Adrenal gland (tissue), 12 donors: ENCODE measurements around the gene MFAP5. TPM values are rescaled to one million over a fixed set of nuclear protein-coding genes. Genes with fewer than 3 reads are reported as not detected.
"Not testable (repeated sequence)": the region's sequence is repeated elsewhere in the genome, so short reads cannot be mapped to it uniquely, and the experiment has no call there.

ENCODE experiments used
- DNase-seq, 7 donors: peaks; one replicate each; pipeline ENCODE4 v3.0.0-alpha.2; 2019 to 2020
- H3K27ac ChIP-seq, 5 donors: fragments of 200-600 bp; sonication (generic) in 4 of 5; 1 replicate in 3 of 5; 2 replicates in 2 of 5; pipeline versions ENCODE4 v1.5.1 to v1.8.0; 2016 to 2020; ENCODE audit warnings: mild to moderate bottlenecking in 1 of 5
- H3K27me3 ChIP-seq: fragments of 200-600 bp; 2 replicates; pipeline ENCODE4 v1.8.0; 2021
- H3K36me3 ChIP-seq, 2 donors: fragments of 200-600 bp; replicated peaks in 1 of 2; 1 replicate in 1 of 2; 2 replicates in 1 of 2; pipeline versions ENCODE4 v1.5.1 to v1.8.0; 2018 to 2022
- H3K4me1 ChIP-seq, 2 donors: fragments of 200-600 bp; replicated peaks in 1 of 2; 1 replicate in 1 of 2; 2 replicates in 1 of 2; pipeline versions ENCODE4 v1.5.1 to v1.8.0; 2018 to 2021
- H3K4me3 ChIP-seq, 4 donors: fragments of 200-600 bp; sonication (generic) in 3 of 4; one replicate each; pipeline ENCODE4 v1.5.1; 2016 to 2018
- H3K9me3 ChIP-seq, 3 donors: fragments of 200-600 bp; sonication (generic) in 1 of 3; replicated peaks in 1 of 3; 1 replicate in 2 of 3; 2 replicates in 1 of 3; pipeline versions ENCODE4 v1.5.1 to v1.8.0; 2016 to 2021
- POLR2A ChIP-seq, 2 donors: fragments of 450-650 bp; IDR thresholded peaks; one replicate each; pipeline ENCODE4 v1.6.1; 2017; ENCODE audit warnings: antibody characterized with exemption in 2 of 2, mild to moderate bottlenecking in 2 of 2, moderate library complexity in 1 of 2
- WGBS, 4 donors: extraction: QIAGEN DNeasy Blood & Tissue Kit in 2 of 4; methylation state at CpG; one replicate each; pipeline versions ENCODE4 v1.1.5 to v1.1.7; 2013 to 2017; 5-methylcytosine and 5-hydroxymethylcytosine counted together
- intact Hi-C, 2 donors: fragments of 100-400 bp; cut with DNase I; formaldehyde crosslinking; loops; one replicate each; pipeline versions ENCODE4 v1.14.1 to v1.15.0; 2022 to 2023
- polyA plus RNA-seq, 3 donors: library from polyadenylated mRNA; stranded (reverse); fragments of 200-250 nt in 2 of 3; fragments of 350-450 nt in 1 of 3; fragmentation: Illumina TruSeq in 1 of 3; extraction: RNeasy Lipid Tissue Mini Kit (QIAGEN cat#74804) in 1 of 3; gene quantifications; one replicate each; pipeline ENCODE4 v1.2.3, GENCODE V29; 2013 to 2014
- total RNA-seq, 9 donors: library from RNA; depleted of rRNA in 4 of 9; stranded (reverse); fragments of >200 nt in 4 of 9; fragments of 120-200 nt in 1 of 9; fragmentation: NEBNext Ultra II Directional in 1 of 9; extraction: Animal tissue kit (Norgen Biotek cat#: 25700) in 1 of 9; gene quantifications; one replicate each; pipeline versions ENCODE4 v1.1.0 to v1.2.4, GENCODE V29; 2013 to 2023
- TF ChIP-seq, protein P1 (sequence below), 6 experiments: fragments of 450-650 bp in 4 of 6; fragments of 200-600 bp in 2 of 6; sonication (generic) in 1 of 6; IDR thresholded peaks; 1 replicate in 5 of 6; 2 replicates in 1 of 6; pipeline versions ENCODE4 v1.5.1 to v1.8.0; 2016 to 2021; ENCODE audit warnings: antibody characterized with exemption in 6 of 6, mild to moderate bottlenecking in 2 of 6, moderate library complexity in 1 of 6
- donor health status: healthy with polysubstance abuse.
- donor health status: Bipolar disorder and iron deficiency.
- donor health status: DM: yes; HTN: yes; CAD: no.
- donor health status: DM: no; HTN: no; CAD: no.
- donor health status: DM: no; HTN: no; CAD: no.
- donor health status: DM: yes; HTN: yes; CAD: no.

The MFAP5 gene
- total and polyA plus RNA-seq, 12 donors: 0.68 to 65.3 (median 16.2) TPM

DNA sequence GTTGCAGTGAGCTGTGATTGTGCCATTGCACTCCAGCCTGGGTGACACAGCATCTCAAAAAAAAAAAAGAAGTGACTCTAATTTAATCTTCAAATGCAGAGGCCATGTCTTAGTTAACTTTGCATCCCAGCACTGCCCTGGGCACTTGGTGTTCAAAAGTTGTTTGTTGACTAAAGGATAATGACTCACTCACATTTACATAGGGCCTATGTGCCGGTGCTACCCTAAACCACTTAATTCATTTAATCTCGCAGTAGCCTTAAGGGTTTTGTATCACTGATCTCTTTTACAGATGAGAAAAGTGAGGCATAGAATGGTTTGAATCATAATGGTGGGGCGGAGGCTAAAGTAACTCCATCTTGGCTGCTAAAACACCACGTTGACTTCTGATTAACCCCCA, 23.7 kb downstream of the MFAP5 start:
- H3K27ac ChIP-seq: no peak overlapping the region
- no peaks in the 10 kb centered on the region for H3K36me3 ChIP-seq
- TF ChIP-seq, protein P1, sequence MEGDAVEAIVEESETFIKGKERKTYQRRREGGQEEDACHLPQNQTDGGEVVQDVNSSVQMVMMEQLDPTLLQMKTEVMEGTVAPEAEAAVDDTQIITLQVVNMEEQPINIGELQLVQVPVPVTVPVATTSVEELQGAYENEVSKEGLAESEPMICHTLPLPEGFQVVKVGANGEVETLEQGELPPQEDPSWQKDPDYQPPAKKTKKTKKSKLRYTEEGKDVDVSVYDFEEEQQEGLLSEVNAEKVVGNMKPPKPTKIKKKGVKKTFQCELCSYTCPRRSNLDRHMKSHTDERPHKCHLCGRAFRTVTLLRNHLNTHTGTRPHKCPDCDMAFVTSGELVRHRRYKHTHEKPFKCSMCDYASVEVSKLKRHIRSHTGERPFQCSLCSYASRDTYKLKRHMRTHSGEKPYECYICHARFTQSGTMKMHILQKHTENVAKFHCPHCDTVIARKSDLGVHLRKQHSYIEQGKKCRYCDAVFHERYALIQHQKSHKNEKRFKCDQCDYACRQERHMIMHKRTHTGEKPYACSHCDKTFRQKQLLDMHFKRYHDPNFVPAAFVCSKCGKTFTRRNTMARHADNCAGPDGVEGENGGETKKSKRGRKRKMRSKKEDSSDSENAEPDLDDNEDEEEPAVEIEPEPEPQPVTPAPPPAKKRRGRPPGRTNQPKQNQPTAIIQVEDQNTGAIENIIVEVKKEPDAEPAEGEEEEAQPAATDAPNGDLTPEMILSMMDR (IDR thresholded peaks at IDR 0.05): no peak
- no peak for TF ChIP-seq POLR2A (IDR thresholded peaks at IDR 0.05)
- intact Hi-C loops: no loop called here
- no peaks in the 10 kb centered on the region for H3K4me1 ChIP-seq
- 70 to 84% (median 76%) methylated on average over 4 of the region's 4 CpGs for WGBS, 4 donors
- H3K27me3 ChIP-seq: no peaks in the 10 kb centered on the region
- no peaks in the 10 kb centered on the region for H3K9me3 ChIP-seq
- no peak for DNase-seq
- no peak overlapping the region for H3K4me3 ChIP-seq

DNA sequence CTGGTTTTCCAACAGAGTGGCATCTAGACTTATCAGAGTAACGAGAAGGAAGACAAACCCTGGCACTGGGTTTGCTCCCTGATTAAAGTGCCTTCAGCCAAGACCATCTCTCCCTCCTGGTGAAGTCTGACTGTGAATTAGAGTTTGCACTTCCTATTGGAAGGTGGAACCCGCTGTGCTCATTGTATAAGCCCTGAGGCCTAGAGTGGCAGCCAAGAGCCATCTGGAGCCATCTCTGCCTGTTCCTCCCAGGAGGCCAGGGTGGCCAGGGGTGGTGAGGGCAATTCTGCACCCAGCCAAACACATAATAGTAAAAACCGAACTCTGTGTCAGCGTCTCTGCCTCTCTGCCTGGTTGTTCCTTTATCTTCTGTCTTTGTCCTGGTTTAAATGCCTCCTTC, 25.0 kb downstream of the MFAP5 start:
- DNase-seq: no peak
- Histone ChIP-seq H3K4me3 (no peak overlapping the region), H3K27ac (no peak overlapping the region), H3K4me1 (no peaks in the 10 kb centered on the region), H3K9me3 (no peaks in the 10 kb centered on the region), H3K36me3 (no peaks in the 10 kb centered on the region), H3K27me3 (no peaks in the 10 kb centered on the region)
- TF ChIP-seq POLR2A (IDR thresholded peaks at IDR 0.05): no peak
- TF ChIP-seq, protein P1 (IDR thresholded peaks at IDR 0.05): no peak
- WGBS, 4 donors: 69 to 94% (median 83%) methylated on average over 4 of the region's 4 CpGs
- intact Hi-C loops: no loop called here

DNA sequence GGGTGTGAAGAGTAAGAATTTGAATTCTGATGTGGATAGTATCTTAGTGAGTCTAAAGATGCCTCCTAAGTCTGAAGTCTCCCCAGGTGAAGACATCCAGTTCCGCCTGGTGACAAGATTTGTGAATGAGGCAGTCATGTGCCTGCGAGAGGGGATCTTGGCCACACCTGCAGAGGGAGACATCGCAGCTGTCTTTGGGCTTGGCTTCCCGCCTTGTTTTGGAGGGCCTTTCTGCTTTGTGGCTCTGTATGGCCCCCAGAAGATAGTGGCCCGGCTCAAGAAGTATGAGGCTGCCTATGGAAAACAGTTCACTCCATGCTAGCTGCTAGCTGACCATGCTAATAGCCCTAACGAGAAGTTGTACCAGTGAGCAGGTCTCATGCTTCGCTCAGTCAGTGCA, 25.4 kb downstream of the MFAP5 start:
- WGBS, 4 donors: 88 to 92% (median 90%) methylated on average over 4 to 7 of the region's 7 CpGs
- intact Hi-C loops: no loop called here
- Histone ChIP-seq H3K4me3 (no peak overlapping the region), H3K4me1 (no peaks in the 10 kb centered on the region), H3K27ac (no peak overlapping the region), H3K9me3 (no peaks in the 10 kb centered on the region), H3K27me3 (no peaks in the 10 kb centered on the region), H3K36me3 (no peaks in the 10 kb centered on the region)
- TF ChIP-seq, protein P1 (IDR thresholded peaks at IDR 0.05): no peak
- no peak for TF ChIP-seq POLR2A (IDR thresholded peaks at IDR 0.05)
- no peak for DNase-seq

DNA sequence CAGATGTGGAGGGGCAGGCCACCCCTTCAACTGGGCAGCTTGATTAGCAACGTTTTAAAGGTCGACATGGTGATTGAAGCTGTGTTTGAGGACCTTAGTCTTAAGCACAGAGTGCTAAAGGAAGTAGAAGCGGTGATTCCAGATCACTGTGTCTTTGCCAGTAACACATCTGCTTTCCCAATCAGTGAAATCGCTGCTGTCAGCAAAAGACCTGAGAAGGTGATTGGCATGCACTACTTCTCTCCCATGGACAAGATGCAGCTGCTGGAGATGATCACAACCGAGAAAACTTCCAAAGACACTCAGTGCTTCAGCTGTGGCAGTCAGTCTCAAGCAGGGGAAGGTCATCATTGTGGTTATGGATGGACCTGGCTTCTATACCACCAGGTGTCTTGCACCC, 26.0 kb downstream of the MFAP5 start:
- no peak for DNase-seq
- intact Hi-C loops: no loop called here
- 57 to 67% (median 63%) methylated on average over 4 to 5 of the region's 5 CpGs for WGBS, 4 donors

DNA sequence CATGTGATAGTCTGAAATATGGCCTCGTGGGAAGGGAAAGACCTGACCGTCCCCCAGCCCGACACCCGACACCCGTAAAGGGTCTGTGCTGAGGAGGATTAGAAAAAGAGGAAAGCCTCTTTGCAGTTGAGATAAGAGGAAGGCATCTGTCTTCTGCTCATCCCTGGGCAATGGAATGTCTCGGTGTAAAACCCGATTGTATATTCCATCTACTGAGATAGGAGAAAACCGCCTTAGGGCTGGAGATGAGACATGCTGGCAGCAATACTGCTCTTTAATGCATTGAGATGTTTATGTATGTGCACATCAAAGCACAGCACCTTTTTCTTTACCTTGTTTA, 26.6 kb downstream of the MFAP5 start:
- 39 to 48% (median 42%) methylated on average over 8 of the region's 8 CpGs for WGBS, 4 donors
- H3K9me3 ChIP-seq: not testable (repeated sequence)

More for the DNA sequence above, 26.0 kb downstream of the MFAP5 start:
- H3K9me3 ChIP-seq: no peaks in the 10 kb centered on the region
- no peaks in the 10 kb centered on the region for H3K4me1 ChIP-seq
- no peak overlapping the region for H3K4me3 ChIP-seq
- H3K27me3 ChIP-seq: no peaks in the 10 kb centered on the region
- TF ChIP-seq, protein P1 (IDR thresholded peaks at IDR 0.05): no peak
- TF ChIP-seq POLR2A (IDR thresholded peaks at IDR 0.05): no peak
- no peaks in the 10 kb centered on the region for H3K36me3 ChIP-seq
- H3K27ac ChIP-seq: no peak overlapping the region

DNA sequence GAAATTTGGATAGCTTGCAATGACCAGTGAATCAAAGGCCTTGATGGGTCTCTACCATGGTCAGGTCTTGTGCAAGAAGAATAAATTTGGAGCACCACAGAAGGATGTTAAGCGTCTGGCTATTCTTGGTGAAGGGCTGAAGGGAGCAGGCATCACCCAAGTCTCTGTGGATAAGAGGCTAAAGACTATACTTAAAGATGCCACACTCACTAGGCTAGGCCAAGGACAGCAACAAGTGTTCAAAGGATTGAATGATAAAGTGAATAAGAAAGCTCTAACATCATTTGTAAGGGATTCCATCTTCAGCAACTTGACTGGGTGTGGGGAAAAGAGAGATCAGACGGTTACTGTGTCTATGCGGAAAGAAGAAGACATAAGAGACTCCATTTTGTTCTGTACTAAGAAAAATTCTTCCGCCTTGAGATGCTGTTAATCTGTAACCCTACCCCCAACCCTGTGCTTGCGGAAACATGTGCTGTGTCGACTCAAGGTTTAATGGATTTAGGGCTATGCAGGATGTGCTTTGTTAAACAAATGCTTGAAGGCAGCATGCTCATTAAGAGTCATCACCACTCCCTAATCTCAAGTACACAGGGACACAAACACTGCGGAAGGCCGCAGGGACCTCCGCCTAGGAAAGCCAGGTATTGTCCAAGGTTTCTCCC, 27.2 kb downstream of the MFAP5 start:
- H3K27me3 ChIP-seq, H3K4me1 ChIP-seq, H3K4me3 ChIP-seq, H3K9me3 ChIP-seq, intact Hi-C loops, DNase-seq, H3K27ac ChIP-seq, H3K36me3 ChIP-seq: not testable (repeated sequence)
- WGBS, 4 donors: 64 to 72% (median 67%) methylated on average over 8 to 9 of the region's 9 CpGs

More for the DNA sequence above, 26.6 kb downstream of the MFAP5 start:
- DNase-seq, intact Hi-C loops, H3K36me3 ChIP-seq, H3K27ac ChIP-seq, H3K4me3 ChIP-seq, H3K27me3 ChIP-seq, H3K4me1 ChIP-seq: not testable (repeated sequence)
